Activated T-cell treated with anti-CD3 and anti-CD28 coated beads, Interleukin-2, amount 50 U/mL, for 48 hours (primary cell): ENCODE data around the gene OR8S1.
"Not testable (repeated sequence)": the region's sequence is repeated elsewhere in the genome, so short reads cannot be mapped to it uniquely, and the experiment has no call there.

ENCODE experiments used
- DNase-seq, 2 experiments: peaks; one replicate each; pipeline ENCODE4 v3.0.0-alpha.2; 2020

Gene OR8S1, protein sequence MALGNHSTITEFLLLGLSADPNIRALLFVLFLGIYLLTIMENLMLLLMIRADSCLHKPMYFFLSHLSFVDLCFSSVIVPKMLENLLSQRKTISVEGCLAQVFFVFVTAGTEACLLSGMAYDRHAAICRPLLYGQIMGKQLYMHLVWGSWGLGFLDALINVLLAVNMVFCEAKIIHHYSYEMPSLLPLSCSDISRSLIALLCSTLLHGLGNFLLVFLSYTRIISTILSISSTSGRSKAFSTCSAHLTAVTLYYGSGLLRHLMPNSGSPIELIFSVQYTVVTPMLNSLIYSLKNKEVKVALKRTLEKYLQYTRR

GRCh38 chr12:48525332-48525731 lies at the start of gene OR8S1:
TSS of gene OR8S1 (plus strand) at chr12:48525632. CDS start at chr12:48525632, 0 bp downstream.
- no peak for DNase-seq

DNA sequence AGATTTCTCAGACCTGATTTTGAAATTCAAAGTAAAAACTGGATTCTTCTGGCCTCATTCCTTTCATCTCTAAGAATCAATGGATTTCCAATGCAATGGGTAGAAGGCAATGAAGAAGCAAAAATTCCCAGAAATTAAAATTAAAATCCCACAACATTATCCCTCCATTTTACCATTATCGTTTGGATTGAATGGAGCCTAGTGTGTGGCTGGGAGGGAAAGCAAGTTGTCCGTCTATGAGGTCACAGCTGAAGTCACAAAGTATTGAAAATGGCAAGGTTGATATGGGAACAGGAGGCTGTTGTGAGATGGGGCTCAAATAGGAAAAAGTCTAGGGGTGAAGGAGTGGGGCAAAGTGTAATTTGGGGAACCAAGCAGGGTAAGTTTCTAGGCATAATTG lies 43.2 kb upstream of the OR8S1 start, which contains the start of gene C12orf54:
Gene C12orf54 (plus strand): TSS at position 301 of the 400 bp plus-strand sequence. CDS start 799 bp downstream, outside the sequence.
- DNase-seq, result no peak

GRCh38 chr12:48482930-48483329 lies 42.5 kb upstream of the OR8S1 start:
- DNase-seq, result no peak

DNA sequence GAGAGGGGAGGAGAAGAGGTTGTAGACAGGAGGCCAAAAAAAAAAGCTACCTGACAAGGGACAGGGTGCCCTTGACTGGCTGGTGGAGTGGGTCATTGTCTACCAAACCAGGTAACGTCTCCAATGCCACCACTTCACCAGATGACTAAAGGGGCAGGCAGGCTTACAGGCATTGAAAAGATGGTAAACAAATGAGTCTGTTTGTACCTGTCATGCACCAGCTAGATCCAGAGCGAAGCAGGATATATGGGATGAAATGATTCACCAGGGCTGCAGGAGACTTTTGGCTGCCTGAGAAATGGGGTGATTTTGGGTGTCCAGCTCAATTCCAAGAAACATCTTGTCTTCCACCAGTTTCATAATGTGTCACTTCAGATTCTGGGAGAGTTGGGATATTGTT lies 39.2 kb upstream of the OR8S1 start:
- no peak for DNase-seq

DNA sequence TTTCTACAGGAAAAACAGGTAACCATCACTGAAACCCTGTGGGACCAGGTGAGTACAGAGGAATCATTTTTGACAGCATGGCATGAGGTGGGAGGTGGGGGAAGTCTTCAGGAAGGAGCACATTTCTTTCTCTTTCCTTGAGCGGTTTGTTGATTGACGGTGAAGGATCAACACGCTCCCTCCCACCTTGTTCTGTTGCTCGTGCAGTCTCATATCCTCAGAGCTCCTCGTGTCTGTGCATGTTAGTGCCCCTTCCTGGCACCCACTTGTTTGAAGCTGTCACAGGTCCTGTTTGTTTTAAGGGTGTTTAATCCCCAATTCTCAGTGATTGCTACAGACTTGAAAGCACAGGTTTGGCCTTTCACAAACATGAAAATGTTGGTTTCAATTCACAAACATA lies 38.8 kb upstream of the OR8S1 start:
- DNase-seq, result no peak

GRCh38 chr12:48489012-48489411 lies 36.4 kb upstream of the OR8S1 start:
- no peak for DNase-seq

GRCh38 chr12:48489456-48489855 lies 36.0 kb upstream of the OR8S1 start:
- not testable (repeated sequence) for DNase-seq

DNA sequence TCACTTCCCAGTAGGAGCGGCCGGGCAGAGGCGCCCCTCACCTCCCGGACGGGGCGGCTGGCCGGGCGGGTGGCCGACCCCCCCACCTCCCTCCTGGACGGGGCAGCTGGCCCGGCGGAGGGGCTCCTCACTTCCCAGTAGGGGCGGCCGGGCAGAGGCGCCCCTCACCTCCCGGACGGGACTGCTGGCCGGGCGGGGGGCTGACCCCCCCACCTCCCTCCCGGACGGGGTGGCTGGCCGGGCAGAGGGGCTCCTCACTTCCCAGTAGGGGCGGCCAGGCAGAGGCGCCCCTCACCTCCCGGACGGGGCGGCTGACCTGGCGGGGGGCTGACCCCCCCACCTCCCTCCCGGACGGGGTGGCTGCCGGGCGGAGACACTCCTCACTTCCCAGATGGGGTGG lies 25.2 kb upstream of the OR8S1 start:
- DNase-seq, result not testable (repeated sequence)

GRCh38 chr12:48506836-48507235 lies 18.6 kb upstream of the OR8S1 start:
- not testable (repeated sequence) for DNase-seq

DNA sequence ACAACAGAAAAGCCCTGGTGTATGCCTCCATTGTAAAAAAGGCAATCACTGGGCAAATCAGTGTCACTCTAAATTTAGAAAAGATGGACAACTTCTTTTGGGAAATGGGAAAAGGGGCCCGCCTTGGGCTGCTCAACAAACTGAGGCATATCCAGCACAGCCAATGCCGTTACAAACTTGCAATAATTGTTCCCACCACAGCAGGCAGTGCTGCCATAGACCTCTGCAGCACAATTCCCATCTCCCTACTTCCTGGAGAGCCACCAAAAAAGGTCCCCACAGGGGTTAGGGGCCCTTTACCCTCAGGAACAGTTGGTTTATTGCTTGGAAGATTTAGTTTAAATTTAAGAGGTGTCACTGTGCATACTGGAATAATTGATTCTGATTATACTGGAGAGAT lies 16.4 kb upstream of the OR8S1 start:
- no peak for DNase-seq

GRCh38 chr12:48510111-48510510 lies 15.3 kb upstream of the OR8S1 start:
- no peak for DNase-seq

- DNase-seq, result no peak
Measured at GRCh38 chr12:48512855-48513254, 12.6 kb upstream of the OR8S1 start.

DNA sequence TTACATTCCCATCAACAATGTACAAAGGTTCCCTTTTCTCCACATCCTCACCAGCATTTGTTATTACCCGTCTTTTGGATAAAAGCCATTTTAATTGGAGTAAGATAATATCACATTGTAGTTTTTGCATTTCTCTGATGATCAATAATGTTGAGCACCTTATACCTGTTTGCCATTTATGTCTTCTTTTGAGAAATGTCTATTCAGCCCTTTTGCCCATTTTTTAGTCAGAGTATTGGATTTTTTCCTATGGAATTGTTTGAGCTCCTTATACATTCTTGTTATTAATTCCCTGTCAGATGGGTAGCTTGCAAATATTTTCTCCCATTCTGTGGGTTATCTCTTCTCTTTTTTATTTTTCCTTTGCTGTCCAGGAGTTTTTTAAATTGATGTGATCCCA lies 10.7 kb upstream of the OR8S1 start:
- no peak for DNase-seq

DNA sequence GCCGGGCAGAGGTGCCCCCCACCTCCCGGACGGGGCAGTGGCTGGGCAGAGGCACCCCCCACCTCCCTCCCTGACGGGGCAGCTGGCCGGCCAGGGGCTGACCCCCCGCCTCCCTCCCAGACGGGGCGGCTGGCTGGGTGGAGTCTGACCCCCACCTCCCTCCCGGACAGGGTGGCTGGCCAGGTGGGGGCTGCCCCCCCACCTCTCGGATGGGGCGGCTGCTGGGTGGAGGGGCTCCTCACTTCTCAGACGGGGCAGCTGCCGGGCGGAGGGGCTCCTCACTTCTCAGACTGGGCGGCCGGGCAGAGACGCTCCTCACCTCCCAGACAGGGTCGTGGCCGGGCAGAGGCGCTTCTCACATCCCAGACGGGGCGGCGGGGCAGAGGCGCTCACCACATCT lies 5.1 kb upstream of the OR8S1 start:
- DNase-seq, result not testable (repeated sequence)

DNA sequence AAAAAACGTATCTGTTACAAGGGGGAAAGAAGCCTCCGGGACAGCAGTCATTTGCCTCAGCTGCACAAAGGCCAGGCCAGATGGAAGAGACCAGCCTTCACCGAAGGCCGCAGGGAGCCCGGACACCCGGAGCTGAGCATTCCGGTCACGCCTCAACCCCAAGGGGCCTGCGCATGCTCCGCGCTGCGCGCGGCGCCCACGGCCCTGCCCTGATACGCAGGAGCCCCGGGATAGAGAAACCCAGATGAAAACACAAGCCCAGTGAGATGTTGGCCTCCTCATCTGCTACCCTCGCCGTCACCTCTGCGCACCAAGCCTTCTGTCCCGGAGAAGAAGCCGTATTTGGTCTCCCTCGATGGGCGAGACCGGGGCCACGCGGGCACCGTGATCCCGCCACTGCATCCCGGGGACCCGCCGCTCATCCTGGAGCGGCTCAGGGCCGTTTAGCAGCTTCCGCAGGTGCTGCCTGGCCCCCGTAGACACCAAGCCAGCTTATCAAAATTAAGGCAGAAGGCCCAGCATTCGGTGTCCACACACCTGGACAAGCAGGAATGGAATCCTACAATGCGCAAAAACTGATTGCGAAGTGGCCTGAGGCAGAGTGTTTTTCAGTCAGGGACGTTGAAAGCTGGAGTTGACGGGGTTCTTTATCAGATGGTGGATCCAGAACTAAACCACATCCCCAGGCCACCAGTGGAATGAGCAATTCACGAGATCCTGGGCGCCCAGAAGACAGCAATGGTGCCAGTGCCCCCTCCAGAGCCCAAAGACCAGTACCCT lies 2.6 kb downstream of the OR8S1 start:
- DNase-seq, result no peak

DNA sequence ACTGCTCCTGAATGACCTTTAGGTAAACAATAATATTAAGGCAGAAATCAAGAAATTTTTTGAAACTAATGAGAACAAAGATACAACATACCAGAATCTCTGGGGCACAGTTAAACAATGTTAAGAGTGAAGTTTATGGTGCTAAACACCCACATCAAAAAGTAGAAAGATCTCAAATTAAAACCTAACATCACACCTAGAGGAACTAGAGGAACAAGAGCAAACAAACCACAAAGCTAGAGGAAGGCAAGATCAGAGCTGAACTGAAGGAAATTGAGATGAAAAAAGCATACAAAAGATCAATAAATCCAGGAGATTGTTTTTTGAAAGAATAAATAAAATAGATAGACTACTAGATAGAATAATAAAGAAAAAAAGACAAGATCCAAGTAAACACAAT lies 7.2 kb downstream of the OR8S1 start:
- DNase-seq, result no peak

GRCh38 chr12:48536602-48537001 lies 11.2 kb downstream of the OR8S1 start:
- no peak for DNase-seq

- peak; percentile 72 to 75 for DNase-seq
Measured at GRCh38 chr12:48542300-48542928, 17.0 kb downstream of the OR8S1 start.

DNA sequence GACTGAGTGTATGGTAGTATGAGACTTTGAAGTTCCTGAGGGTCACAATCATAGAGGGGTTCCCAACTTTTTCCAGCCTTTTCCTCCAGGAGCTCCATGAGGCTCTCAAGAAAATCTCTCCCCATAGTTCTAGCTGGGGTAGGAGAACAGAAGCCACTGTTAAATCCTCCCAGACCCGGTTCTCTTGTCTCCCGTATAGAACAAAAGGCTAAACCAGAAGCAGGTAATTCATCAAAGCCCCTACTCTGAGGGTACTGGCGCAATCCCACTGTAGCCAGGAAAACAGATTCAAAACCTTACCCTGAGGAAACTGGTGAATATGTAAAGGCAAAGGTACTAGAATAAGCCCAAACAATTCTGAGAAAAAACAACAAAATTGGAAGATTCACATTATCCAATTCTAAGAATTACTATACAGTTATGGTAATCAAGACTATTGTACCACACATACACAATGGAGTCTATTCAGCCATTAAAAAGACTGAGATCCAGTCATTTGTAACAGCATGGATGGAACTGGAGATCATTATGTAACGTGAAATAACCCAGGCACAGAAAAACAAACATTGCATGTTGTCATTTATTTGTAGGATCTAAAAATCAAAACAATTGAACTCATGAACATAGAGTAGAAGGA lies 20.5 kb downstream of the OR8S1 start:
- no peak for DNase-seq

- not testable (repeated sequence) for DNase-seq
Measured at GRCh38 chr12:48547012-48547411, 21.6 kb downstream of the OR8S1 start.

GRCh38 chr12:48551636-48552035 lies 26.2 kb downstream of the OR8S1 start:
- not testable (repeated sequence) for DNase-seq

GRCh38 chr12:48553666-48554343 lies 28.4 kb downstream of the OR8S1 start:
- not testable (repeated sequence) for DNase-seq

- no peak for DNase-seq
Measured at GRCh38 chr12:48556631-48557030, 31.2 kb downstream of the OR8S1 start.
